ENCODE measurements around the gene CACNA1A. TPM values are rescaled to one million over a fixed set of nuclear protein-coding genes. Genes with fewer than 3 reads are reported as not detected.

Gene CACNA1A
- polyA plus RNA-seq, 3 donors = 0.08 to 0.09 TPM; not detected in 1

- intact Hi-C loops (cut with micrococcal nuclease) = no loop called here
- Histone ChIP-seq H3K4me2 (replicated peaks; ENCODE audit: extremely low read depth, low read length, poor library complexity, severe bottlenecking) (no peak overlapping the region), H3K79me2 (ENCODE audit: insufficient read depth, low read length) (no peaks in the 10 kb centered on the region), H3K4me3 (replicated peaks in 1 of 3; ENCODE audit: low read depth in 2 of 3, low read length in 3 of 3) (no peak overlapping the region), H3K27me3 (ENCODE audit: control insufficient read depth in 2 of 2, insufficient read depth in 2 of 2, low read length in 2 of 2) (no peaks in the 10 kb centered on the region), H2AFZ (ENCODE audit: insufficient read depth, low read depth, low read length, poor library complexity, severe bottlenecking) (no peak overlapping the region), H3K9ac (ENCODE audit: insufficient read depth, low read length, poor library complexity, severe bottlenecking) (no peak overlapping the region), H4K20me1 (ENCODE audit: insufficient read depth, low read length) (no peaks in the 10 kb centered on the region), H3K4me1 (ENCODE audit: control insufficient read depth in 1 of 2, insufficient read depth in 2 of 2, low read length in 2 of 2) (peaks cover 4 to 6% of the 10 kb centered on the region in 2 donors), H3K36me3 (replicated peaks in 1 of 2; ENCODE audit: control insufficient read depth in 1 of 2, insufficient read depth in 2 of 2, low read length in 2 of 2) (no peaks in the 10 kb centered on the region), H3K27ac (ENCODE audit: low read depth in 1 of 2, low read length in 2 of 2) (no peak overlapping the region), H3K9me3 (replicated peaks in 1 of 2; ENCODE audit: control insufficient read depth in 1 of 2, insufficient read depth in 1 of 2, low read length in 2 of 2) (no peaks in the 10 kb centered on the region)
- peaks cover 10% of the 10 kb centered on the region for H3K4me1 Mint-ChIP-seq
- no peaks in the 10 kb centered on the region for H3K36me3 Mint-ChIP-seq
- peak overlapping the region in 1 of 7 donors; percentile 43 for H3K27ac Mint-ChIP-seq
- 24% methylated on average over 15 of the region's 24 CpGs for WGBS (ENCODE audit: insufficient coverage)
- no peak for TF ChIP-seq CTCF (IDR thresholded peaks at IDR 0.05)
- peaks cover 0 to 4% (median 0%) of the 10 kb centered on the region in 7 donors for H3K9me3 Mint-ChIP-seq
- H3K27me3 Mint-ChIP-seq (ENCODE audit: low read depth in 3 of 3) = peaks cover 10 to 15% (median 11%) of the 10 kb centered on the region in 3 donors
- no peak overlapping the region for H3K4me3 Mint-ChIP-seq
- DNase-seq = no peak
These were observed 224.6 kb downstream of the CACNA1A start for GRCh38 chr19:13281567-13282291.

- H3K4me1 Mint-ChIP-seq = peaks cover 10% of the 10 kb centered on the region
- whole genome bisulfite sequencing (ENCODE audit: insufficient coverage) = 37% methylated on average over 11 of the region's 17 CpGs
- no peak overlapping the region for H3K27ac ChIP-seq (ENCODE audit: low read depth in 1 of 2, low read length in 2 of 2)
These were observed 229.0 kb downstream of the CACNA1A start for GRCh38 chr19:13277104-13277809.

More at GRCh38 chr19:13277104-13277809, 229.0 kb downstream of the CACNA1A start:
- Mint-ChIP-seq H3K27ac (peak overlapping the region in 2 of 7 donors; percentile 5 to 49), H3K9me3 (peaks cover 0 to 9% (median 0%) of the 10 kb centered on the region in 7 donors), H3K4me3 (peak overlapping the region; percentile 24 to 58), H3K27me3 (ENCODE audit: low read depth in 3 of 3) (peaks cover 8 to 12% (median 10%) of the 10 kb centered on the region in 3 donors), H3K36me3 (no peaks in the 10 kb centered on the region)
- peaks cover 4 to 6% of the 10 kb centered on the region in 2 donors for H3K4me1 ChIP-seq (ENCODE audit: control insufficient read depth in 1 of 2, insufficient read depth in 2 of 2, low read length in 2 of 2)
- peak overlapping the region; percentile 28 for H3K9ac ChIP-seq (ENCODE audit: insufficient read depth, low read length, poor library complexity, severe bottlenecking)
- no peaks in the 10 kb centered on the region for H4K20me1 ChIP-seq (ENCODE audit: insufficient read depth, low read length)
- H3K27me3 ChIP-seq (ENCODE audit: control insufficient read depth in 2 of 2, insufficient read depth in 2 of 2, low read length in 2 of 2) = no peaks in the 10 kb centered on the region
- intact Hi-C loops (cut with micrococcal nuclease) = loop anchor here (1.0 to 10.0 kb wide), 4 partner anchors 154 to 448 kb away; no protein-coding TSS in a partner anchor
- DNase-seq = peak; percentile 69 to 75 (median 73)
- peak; percentile 71 for TF ChIP-seq CTCF (IDR thresholded peaks at IDR 0.05)
- peaks cover 0 to 5% of the 10 kb centered on the region in 2 donors for H3K9me3 ChIP-seq (replicated peaks in 1 of 2; ENCODE audit: control insufficient read depth in 1 of 2, insufficient read depth in 1 of 2, low read length in 2 of 2)
- no peaks in the 10 kb centered on the region for H3K36me3 ChIP-seq (replicated peaks in 1 of 2; ENCODE audit: control insufficient read depth in 1 of 2, insufficient read depth in 2 of 2, low read length in 2 of 2)
- H3K79me2 ChIP-seq (ENCODE audit: insufficient read depth, low read length) = no peaks in the 10 kb centered on the region
- peak overlapping the region; percentile 59 for H3K4me2 ChIP-seq (replicated peaks; ENCODE audit: extremely low read depth, low read length, poor library complexity, severe bottlenecking)
- H3K4me3 ChIP-seq (replicated peaks in 1 of 3; ENCODE audit: low read depth in 2 of 3, low read length in 3 of 3) = peak overlapping the region in 1 of 3 experiments; percentile 47
- H2AFZ ChIP-seq (ENCODE audit: insufficient read depth, low read depth, low read length, poor library complexity, severe bottlenecking) = peak overlapping the region; percentile 77

Data from CD14-positive monocyte (primary cell).